ENCODE data around the gene KRTAP26-1. TPM values are rescaled to one million over a fixed set of nuclear protein-coding genes. Genes with fewer than 3 reads are reported as not detected.
A peak's percentile ranks its signal among the peaks of the same experiment; 100 is the strongest.

KRTAP26-1 gene, protein sequence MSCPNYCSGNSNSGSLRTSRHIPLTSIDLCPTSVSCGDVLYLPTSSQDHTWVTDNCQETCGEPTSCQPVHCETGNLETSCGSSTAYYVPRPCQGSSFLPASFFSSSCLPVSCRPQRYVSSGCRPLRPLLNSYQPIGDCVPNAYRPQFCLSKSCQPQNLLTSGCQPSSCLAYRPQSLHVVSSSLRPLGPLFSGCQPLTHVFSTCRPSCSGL
- not detected for polyA plus RNA-seq (ENCODE audit: insufficient read length in 4 of 4)

DNA sequence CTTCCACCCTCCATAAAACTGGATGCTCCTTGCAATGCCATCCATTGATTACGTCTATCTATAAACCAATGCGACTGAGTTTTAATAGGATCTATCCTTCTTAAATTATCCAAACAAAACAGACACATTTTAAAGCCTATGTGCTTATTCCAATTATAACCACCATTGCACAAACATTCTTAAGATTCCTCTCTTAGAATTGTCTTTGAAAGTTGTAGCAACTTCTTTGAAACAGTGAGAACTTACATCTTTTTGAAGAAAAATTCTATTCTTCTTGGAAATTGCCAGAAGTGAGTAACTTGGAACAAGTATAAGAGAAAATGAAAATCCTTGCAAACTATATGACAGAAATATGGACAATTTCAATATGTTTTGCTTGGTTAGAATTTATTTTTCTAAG, at the start of gene KRTAP26-1:
KRTAP26-1 (minus strand) TSS at position 101 of the 400 bp plus-strand sequence. CDS start 280 bp downstream, outside the sequence.
- DNase-seq (ENCODE audit: low read depth in 4 of 4, low spot score in 3 of 4), result no peak

DNA sequence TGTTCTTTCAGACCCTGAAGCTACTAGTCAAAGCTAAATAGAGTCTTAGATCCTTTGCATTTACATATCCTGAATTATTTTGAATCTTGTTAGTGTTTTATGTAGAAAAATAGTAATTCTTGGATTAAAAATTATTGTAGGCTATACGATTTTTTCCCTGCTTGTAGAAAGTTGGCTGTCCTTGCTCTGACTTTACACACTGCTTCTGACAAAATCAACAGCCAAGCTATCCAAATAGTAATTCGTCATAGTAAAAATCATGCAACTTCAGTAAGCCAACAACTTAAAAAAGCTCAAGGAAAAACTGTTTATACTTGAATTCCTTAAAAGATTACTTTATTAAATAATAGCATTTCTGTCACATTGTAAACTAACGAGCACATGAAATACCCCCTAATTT, 35.8 kb upstream of the KRTAP26-1 start:
- DNase-seq (ENCODE audit: low read depth in 4 of 4, low spot score in 3 of 4), result no peak

DNA sequence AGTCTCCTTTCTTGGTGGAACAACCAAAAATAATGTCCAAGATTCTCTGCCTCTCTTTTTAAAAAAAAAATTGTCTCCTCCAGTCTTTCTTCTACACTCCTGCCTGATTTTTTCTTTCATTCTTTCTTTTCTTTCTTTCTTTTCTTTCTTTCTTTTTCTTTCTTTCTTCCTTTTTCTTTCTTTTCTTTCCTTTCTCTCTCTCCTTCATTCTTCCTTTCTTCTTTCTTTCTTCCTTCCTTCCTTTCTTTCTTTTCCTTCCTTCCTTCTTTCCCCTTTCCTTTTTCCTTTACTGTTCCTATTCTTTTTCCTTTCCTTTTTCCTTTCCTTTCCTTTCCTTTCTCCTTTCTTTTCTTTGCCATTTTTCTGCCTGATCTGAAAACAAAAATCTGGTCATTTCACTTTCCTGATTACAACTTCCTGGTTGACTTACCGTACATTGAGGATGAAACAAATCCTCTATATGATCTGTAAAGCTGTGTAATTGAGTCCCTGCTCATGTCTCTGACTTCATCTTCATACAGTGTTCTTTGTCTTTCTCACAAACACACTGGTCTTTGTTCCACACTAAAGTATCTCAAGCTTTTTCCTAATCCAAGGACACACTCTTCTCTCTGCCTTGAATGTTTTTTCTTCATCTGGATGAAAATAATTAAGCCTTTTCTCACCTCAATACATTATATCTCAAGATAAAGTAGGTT, 34.3 kb upstream of the KRTAP26-1 start:
- no peak for DNase-seq (ENCODE audit: low read depth in 4 of 4, low spot score in 3 of 4)

DNA sequence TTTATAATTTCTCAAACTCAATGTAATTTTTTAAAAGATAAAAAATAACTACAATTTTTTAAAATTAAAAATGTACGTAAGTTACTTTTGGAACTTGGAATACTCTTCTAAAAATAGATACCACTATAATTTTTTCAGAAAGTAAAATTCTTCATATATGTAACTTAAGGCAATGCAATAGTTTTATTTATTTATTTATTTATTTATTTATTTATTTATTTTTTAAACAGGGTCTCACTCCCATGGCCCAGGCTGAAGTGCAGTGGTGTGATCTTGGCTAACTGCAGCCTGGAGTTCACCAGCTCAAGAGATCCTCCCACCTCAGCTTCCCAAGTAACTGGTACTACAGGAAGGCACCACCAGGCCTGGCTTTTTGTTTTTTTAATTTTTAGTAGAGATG, 31.4 kb upstream of the KRTAP26-1 start:
- no peak for DNase-seq (ENCODE audit: low read depth in 4 of 4, low spot score in 3 of 4)

DNA sequence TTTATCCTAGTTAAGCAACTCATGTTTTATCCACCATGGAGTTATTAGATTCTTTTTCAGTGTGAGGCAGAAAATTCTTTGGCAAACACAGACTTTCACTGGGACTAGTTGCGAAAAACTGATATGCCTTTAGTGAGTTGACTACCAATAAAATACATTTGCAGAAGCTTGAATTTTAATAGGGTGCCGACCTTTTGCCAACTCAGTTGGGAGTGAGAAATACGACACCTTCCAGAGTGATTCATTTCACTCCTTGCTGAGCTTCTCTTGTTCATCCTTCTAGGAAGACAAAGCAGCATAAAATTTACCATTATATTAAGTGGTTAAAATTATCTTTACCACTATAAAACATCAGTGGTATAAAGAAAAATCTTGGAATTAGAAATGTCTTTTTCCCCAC, 29.5 kb upstream of the KRTAP26-1 start:
- DNase-seq (ENCODE audit: low read depth in 4 of 4, low spot score in 3 of 4), result no peak

DNA sequence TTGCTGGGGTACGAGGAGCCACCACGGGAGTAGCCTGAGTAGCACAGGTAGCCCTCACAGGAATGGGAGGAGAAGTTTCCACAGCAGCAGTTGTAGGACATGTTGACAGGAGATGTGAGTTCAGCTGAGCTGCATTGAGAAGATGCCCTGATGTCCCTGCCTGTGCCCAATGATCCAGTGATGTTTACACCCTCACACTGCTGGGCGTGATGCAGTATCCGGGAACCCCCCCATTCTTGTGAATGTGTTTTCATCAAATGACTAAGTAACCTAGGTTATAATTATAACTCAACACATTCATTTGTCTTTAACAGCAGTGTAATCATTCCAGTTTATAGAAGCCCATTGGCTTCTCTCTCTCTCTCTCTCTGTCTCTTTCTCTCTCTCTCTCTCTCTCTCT, 28.4 kb upstream of the KRTAP26-1 start, which contains the start of gene KRTAP23-1:
KRTAP23-1 (minus strand) TSS at position 101 of the 400 bp plus-strand sequence; CDS start at position 101, 0 bp downstream.
- DNase-seq (ENCODE audit: low read depth in 4 of 4, low spot score in 3 of 4), result no peak

DNA sequence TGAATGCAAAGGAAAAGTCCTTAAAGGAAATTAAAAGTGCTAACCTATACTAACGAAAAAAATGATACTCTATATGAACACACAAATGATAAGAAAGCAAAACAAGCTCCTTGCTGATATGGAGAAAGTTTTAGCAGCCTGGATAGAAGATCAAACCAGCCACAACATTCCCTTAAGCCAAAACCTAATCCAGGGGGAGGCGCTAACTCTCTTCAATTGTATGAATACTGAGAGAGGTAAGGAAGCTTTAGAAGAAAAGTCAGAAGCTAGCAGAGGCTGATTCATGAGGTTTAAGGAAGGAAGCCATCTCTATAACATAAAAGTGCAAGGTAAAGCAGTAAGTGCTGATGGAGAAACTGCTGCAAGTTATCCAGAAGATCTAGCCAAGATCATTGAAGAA, 24.9 kb upstream of the KRTAP26-1 start:
- no peak for DNase-seq (ENCODE audit: low read depth in 4 of 4, low spot score in 3 of 4)

DNA sequence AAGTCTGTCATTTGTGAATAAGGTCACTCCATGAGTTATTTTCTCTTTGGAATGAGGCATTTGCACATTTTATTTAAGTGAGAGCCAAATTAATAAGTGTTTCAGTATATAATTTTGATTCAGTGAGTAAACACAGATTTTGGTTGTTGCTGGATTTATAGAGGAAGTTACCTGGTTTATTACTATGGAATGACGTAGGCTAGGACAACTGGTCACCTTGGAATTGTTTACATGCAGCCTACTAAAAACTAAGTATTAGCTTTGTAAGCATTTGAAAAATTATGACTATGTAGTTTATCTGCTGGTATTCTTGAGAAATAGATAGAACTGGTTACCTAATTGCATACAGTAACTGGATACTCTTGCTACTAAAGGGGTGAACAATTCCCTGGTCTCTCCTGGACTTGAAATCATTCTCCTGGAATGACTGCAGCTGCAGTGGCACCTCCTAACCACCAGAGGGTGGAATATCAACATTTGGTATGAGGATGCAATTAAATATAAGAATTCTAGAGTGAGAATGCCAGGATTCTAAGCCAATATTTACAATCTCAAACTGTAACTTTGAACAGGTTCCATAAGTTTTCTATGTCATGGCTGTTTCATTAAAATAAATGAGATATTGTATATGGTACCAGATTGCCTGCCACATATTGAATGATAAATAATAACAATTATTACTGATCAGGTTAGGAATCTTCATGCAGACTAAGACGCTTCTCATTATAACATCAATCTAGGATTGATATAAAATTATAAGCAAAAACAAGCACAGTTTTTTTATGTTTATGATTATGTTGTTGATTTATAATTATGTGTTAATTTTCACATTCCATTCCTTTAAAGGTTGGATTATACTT, 20.8 kb upstream of the KRTAP26-1 start:
- peak; percentile 12 to 27 (median 15) for DNase-seq (ENCODE audit: low read depth in 4 of 4, low spot score in 3 of 4)

DNA sequence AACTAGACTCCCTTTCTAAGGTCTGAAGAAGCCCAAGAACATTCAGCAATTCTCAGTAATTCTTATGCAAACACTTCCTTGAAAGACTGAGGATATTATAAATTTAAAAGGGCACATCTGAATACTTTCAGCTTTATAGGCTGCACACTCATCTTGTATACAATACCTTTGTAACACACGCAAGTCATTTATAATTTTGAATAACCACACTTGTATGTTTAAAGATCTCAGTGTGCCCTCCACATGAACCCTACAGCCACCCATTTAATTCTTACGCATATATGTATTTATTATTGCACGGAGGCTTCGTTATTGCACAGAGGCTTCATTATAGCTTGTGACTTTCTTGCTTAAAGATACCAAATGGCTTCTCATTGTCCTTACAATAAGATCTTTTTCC, 18.6 kb upstream of the KRTAP26-1 start:
- no peak for DNase-seq (ENCODE audit: low read depth in 4 of 4, low spot score in 3 of 4)

DNA sequence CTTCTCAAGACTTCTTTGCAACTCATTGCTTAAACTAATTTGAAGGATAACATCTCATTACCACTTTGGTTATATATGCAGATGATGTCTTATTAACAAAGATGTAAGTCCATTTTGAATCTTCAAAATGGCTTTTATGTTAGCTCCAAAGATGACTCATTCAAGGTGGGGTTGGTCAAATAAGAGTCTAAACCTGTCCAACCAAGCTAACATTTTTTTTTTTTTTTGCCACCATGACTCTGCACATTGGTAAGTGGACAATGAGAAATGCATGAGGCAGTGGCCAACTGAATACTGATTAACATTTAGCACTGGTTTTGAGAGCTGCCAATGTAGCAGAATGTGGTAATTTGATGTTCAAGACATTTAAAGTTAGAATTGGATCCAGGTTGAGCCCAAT, 17.7 kb upstream of the KRTAP26-1 start:
- DNase-seq (ENCODE audit: low read depth in 4 of 4, low spot score in 3 of 4), result no peak

DNA sequence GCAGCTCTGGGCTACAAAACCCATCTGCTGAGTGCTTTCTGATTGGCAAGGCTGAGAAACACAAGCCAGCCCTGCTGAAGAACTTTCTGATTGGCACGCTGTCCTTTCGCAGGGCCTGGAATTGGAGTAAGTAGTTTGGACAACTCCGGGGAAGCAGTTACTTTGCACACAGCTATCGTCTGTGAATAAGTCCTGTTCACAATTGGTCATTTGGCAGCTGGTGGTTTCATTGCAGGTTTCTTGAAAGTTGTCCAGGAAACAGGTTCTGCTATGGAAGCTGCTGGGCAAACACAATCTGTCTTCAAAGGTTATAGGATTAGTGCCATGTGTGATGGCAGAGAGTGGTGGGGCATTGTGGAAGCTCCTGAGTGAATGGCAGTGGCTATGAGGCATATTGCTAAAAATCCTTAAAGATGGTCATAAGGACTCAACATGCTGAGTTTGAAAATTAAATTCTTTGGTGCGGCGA, 17.2 kb upstream of the KRTAP26-1 start, which contains the start of gene KRTAP27-1:
KRTAP27-1 (minus strand) TSS at position 419 of the 469 bp plus-strand sequence; CDS start at position 393, 26 bp downstream.
- no peak for DNase-seq (ENCODE audit: low read depth in 4 of 4, low spot score in 3 of 4)

DNA sequence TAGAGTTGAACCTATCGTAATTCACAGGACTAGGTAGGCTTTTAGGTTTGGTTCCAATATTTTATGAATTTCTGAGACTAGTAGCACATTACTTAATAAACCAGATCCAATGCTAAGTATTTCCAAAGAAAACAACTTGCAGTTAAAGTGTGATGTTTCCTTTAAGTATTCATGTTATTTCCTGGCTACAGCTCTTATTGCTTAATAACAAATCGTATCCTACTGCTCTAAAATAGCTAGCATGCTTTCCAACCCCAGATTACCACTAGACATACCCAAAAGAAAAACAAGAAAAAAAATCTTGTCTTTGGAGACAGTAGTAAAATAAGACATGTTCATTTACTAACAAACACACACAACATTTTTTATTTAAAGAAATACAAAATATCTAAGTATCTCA, 16.5 kb upstream of the KRTAP26-1 start:
- DNase-seq (ENCODE audit: low read depth in 4 of 4, low spot score in 3 of 4), result no peak

DNA sequence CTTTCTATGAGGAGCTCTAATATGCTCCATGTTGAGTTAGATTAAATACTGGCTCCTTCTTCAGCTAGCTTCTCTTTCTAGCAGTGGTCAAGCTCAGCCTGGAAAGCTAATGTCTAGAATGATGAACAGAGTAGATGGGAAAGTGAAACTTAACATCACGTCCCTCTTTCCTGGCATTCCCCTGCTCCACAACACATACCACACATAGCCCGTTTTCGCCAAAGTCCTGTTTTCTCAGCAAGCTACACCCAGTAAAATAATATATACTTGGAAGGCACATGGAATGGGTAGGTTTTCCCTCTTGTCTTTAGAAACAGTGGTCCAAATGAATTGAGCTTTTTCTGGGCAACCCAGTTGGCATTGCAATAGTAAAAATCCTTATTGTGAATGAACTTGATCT, 13.6 kb upstream of the KRTAP26-1 start:
- no peak for DNase-seq (ENCODE audit: low read depth in 4 of 4, low spot score in 3 of 4)

DNA sequence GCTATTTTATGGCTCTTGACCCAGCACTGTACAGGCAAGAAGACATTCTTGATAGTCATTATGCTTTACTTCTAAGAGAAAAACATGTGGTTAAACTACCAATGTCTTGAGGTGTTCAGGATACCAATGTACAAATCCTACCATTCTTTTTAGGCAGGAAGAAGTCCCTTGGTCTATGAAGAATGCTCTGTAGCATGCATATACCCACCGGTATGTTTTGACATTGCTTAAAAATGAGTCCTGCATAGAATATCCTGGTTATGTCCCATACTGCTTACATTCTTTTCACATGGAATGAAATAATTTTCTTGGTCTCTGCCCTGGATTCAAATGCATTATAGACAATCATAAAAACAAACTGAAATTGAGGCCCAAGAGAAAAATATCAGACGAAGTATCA, 12.6 kb upstream of the KRTAP26-1 start:
- DNase-seq (ENCODE audit: low read depth in 4 of 4, low spot score in 3 of 4), result no peak

DNA sequence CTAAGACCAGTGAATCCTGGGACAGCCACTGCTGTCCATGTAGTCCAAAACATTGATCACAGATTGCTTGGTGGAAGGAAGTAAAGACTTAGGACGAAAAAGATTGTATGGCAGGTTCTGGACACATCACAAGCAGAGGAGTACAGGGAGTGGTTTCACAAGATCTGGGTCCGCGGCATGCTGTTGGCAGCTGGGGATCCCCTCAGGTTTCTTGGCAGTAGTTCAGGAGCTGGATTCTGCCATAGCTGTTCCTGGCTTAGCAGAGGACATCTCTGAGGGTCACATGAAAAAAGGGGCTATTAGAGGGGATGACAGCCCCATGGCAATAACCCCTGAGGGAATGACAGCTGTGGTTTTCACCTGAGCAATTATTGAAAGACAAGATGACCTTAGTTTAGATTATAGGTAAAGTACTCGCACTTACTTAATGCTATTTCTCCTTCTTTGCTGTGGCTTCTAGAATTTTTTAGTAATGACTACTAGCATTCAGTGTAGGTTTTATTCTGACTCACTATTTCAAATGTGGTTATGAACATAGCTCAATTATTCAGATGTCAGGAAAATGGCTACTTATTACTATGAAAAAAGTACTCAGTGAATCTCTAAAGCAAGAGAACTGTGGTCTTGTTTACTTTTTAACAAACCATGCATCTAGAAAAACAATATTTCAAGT, 9.2 kb upstream of the KRTAP26-1 start:
- DNase-seq (ENCODE audit: low read depth in 4 of 4, low spot score in 3 of 4), result no peak

DNA sequence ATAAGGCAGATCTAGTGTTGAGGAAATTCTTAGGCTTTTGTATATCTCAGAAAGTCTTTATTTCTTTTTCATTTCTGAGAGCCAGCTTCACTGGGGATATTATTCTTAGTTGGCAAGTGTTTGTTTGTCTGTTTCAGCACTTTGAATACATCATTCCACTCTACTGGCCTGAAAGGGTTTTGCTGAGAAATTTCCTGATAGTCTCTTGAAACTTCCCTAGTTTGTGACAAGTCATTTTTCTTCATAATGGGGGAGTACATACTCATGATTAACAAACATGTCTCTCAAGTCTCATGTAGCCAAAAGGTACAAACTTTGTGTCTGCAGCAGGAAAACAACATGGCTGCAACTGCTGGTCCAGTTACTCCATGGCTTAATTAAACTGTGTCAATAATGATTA, 6.3 kb upstream of the KRTAP26-1 start:
- no peak for DNase-seq (ENCODE audit: low read depth in 4 of 4, low spot score in 3 of 4)

DNA sequence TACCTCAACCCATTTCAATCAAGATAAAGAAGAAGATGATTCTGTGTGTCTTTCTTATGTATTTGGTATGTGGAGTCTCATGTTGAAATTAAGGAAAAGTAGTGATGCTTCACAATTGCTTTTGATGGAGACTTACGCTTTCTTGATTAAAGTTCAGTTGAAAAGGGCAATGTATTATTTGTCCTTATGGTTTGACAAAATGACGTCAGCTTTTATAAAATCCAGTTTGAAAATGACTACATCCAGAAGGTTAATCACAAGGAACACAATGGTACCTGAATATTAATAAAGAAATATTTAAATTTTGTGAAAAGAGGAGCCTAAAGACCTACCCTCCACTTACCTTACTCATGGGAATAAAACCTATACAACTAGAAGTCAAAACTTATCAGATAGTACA, 4.4 kb downstream of the KRTAP26-1 start:
- no peak for DNase-seq (ENCODE audit: low read depth in 4 of 4, low spot score in 3 of 4)

DNA sequence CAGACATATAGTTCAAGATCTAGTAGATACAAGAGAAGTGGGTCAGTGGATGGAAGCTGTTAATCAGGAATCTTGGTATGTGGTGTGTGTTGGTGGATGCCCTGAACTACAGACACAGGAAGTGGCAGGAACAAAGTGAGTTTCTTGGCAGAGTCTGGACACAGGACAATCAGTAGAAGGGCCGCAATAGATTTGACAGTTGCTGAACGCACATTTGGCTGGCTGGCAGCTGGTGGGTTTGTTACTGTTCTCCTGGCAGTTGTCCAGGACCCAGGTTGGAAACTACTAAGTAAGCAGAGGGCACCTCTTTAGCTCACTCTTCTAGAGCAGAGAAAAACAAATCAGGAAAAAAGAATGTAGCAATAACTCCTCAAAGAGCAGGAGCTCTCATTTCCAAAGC, 13.2 kb downstream of the KRTAP26-1 start:
- DNase-seq (ENCODE audit: low read depth in 4 of 4, low spot score in 3 of 4), result no peak

DNA sequence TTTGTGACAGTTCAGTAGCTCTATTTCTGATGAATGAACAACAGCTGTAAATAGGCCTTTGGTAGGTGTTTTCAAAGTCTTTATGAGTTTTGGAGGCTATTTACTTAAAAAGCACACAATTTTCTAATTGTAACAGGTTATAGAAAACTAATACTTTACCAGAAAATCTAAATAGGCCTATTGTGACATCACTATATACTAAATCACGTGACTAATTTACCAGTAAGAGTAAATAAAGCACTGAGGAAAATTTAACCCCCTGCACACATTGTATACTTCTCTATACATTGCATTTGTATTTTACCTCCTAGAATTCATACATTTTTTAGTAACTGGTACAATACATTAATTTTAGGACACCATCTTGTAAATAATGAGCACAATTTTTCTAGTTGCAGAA, 15.0 kb downstream of the KRTAP26-1 start:
- DNase-seq (ENCODE audit: low read depth in 4 of 4, low spot score in 3 of 4), result no peak

DNA sequence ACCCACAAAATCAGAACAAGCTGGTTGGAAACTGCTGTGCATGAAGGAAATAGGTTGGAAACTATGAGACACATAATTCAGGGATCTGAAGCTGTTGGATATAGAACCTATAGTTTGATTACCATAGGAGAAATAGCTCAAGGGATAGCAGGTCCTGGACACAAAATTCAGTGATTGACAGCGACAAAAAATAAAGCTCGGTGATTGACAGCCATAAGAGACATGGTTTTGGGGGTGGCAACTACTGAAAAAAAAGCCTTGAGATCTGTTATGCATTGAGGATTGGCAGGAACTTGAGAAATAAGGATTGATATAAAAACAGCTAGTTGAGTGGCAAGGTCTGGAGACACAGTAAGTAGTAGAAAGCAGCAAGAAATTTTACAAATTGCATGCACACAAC, 30.9 kb downstream of the KRTAP26-1 start, which contains the start of gene KRTAP25-1:
KRTAP25-1 (minus strand) TSS at position 300 of the 400 bp plus-strand sequence; CDS start at position 276, 24 bp downstream.
- no peak for DNase-seq (ENCODE audit: low read depth in 4 of 4, low spot score in 3 of 4)
